ENCODE data around the gene RASL10B. TPM values are rescaled to one million over a fixed set of nuclear protein-coding genes. Genes with fewer than 3 reads are reported as not detected.

The RASL10B gene
- total RNA-seq, 1 donor from 2014 or later: 16.2 TPM

GRCh38 chr17:35729405-35729833 is 2.0 kb upstream of the RASL10B start:
- no peak overlapping the region for H3K4me3 Mint-ChIP-seq (ENCODE audit: unreplicated experiment)
- H3K27ac Mint-ChIP-seq (ENCODE audit: unreplicated experiment): no peak overlapping the region
- TF ChIP-seq CTCF (IDR thresholded peaks at IDR 0.05): no peak
- H3K27me3 Mint-ChIP-seq (ENCODE audit: unreplicated experiment): no peaks in the 10 kb centered on the region
- H3K9me3 Mint-ChIP-seq (ENCODE audit: unreplicated experiment): no peaks in the 10 kb centered on the region
- peaks cover 61% of the 10 kb centered on the region for H3K4me1 Mint-ChIP-seq (ENCODE audit: unreplicated experiment)
- peaks cover 8% of the 10 kb centered on the region for H3K36me3 Mint-ChIP-seq (ENCODE audit: unreplicated experiment)
- DNase-seq (ENCODE audit: extremely low spot score, unreplicated experiment): no peak

DNA sequence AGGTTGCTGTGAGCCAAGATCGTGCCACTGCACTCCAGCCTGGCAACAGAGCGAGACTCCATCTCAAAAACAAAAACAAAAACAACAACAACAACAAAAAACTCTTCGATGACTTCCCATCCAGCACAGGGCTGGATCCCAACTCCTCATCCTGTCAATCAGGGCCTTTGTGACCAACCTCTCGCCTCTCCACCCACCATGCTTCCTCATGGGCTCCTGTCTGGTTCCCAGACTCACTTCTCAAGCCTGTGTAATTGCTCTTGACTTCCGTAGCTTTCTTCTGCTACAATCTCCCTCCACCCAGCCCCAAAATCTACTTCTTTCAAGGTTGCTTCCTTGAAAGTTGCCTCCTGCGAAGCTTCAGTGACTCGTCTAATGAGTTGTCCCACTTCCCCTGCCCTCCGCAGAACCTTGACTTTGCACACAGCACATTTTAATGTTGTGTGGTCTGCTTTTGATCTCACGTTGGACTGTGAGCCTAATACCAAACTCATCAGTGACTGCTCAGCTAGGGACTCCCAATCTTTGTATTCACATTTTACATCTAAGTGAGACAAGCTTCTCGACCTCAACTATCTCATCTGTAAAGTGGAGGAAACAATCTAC is 936 bp upstream of the RASL10B start:
- Mint-ChIP-seq H3K4me1 (ENCODE audit: unreplicated experiment) (peaks cover 52% of the 10 kb centered on the region), H3K9me3 (ENCODE audit: unreplicated experiment) (no peaks in the 10 kb centered on the region), H3K27me3 (ENCODE audit: unreplicated experiment) (no peaks in the 10 kb centered on the region), H3K4me3 (ENCODE audit: unreplicated experiment) (peak overlapping the region; percentile 66), H3K36me3 (ENCODE audit: unreplicated experiment) (peaks cover 4% of the 10 kb centered on the region), H3K27ac (ENCODE audit: unreplicated experiment) (no peak overlapping the region)
- no peak for TF ChIP-seq CTCF (IDR thresholded peaks at IDR 0.05)
- DNase-seq (ENCODE audit: extremely low spot score, unreplicated experiment): no peak

DNA sequence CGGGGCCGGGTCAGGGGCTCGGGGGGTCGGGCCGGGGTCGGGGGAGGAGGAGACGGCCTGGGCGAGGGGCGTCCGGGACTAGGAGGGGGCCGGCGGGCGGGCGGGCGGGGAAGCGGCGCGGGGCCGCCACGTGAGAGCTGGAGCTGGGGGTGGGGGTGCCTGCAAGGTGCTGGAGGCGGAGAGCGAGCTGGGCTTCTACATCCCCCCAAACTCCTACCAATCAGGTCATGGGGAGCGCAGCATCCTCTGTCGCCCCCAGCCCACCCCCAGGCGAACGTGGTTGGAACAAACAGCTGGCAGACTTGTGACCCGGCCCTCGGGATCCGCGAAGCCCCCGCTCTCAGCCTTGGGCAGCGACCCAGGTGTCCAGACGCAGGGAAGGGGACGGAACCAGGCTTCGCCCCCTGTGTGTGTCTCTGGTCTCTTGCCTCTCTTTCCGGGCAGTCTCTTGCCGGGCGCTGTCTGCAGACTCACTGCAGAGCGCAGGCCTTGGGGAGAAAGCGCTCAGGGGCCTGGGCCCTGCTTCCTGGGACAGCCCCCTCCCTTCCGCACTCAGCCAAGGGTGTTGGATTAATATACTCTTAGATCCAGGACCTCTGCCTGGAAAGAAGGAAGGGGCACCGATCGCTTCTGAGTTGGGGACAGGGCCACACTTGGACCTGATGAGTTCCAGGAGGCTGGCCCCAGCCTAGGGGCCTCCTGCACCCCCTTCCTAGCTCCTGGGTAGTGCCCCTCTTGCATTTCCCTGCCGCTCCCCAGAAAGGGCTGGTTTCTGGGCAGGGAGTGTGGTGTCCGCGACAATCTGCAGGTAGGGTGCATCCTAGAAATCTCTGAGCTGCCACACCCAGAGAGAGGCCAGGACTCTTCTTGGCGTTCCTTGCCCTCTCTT is 722 bp downstream of the RASL10B start:
- peak; percentile 80 for DNase-seq (ENCODE audit: extremely low spot score, unreplicated experiment)
- Mint-ChIP-seq H3K4me3 (ENCODE audit: unreplicated experiment) (peak overlapping the region; percentile 81), H3K4me1 (ENCODE audit: unreplicated experiment) (peaks cover 36% of the 10 kb centered on the region), H3K9me3 (ENCODE audit: unreplicated experiment) (no peaks in the 10 kb centered on the region), H3K27ac (ENCODE audit: unreplicated experiment) (no peak overlapping the region), H3K27me3 (ENCODE audit: unreplicated experiment) (no peaks in the 10 kb centered on the region), H3K36me3 (ENCODE audit: unreplicated experiment) (peaks cover 4% of the 10 kb centered on the region)
- TF ChIP-seq CTCF (IDR thresholded peaks at IDR 0.05): no peak

GRCh38 chr17:35732806-35733136 is 1.3 kb downstream of the RASL10B start:
- no peak for TF ChIP-seq CTCF (IDR thresholded peaks at IDR 0.05)
- no peaks in the 10 kb centered on the region for H3K9me3 Mint-ChIP-seq (ENCODE audit: unreplicated experiment)

DNA sequence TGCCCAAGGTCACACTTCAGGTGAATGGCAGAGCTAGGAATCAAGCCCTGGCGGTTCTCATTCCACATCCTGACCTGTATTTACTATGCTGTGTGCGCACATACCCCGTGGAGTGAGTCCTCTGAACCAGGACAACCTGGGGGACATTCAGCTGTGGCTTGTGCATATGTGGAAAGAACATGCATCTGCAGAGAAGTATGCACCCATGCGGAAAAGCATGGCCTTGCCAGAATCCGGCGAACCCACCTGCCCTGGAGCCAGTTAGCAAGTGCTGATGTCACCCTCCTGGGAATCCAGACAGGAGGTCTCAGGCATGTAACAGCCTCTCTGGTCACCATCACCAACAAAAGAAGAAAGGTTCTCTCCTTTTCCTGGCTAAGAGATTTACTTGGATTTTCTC is 1.9 kb downstream of the RASL10B start:
- Mint-ChIP-seq H3K4me1 (ENCODE audit: unreplicated experiment) (peaks cover 24% of the 10 kb centered on the region), H3K4me3 (ENCODE audit: unreplicated experiment) (peak overlapping the region; percentile 81), H3K9me3 (ENCODE audit: unreplicated experiment) (no peaks in the 10 kb centered on the region), H3K27me3 (ENCODE audit: unreplicated experiment) (no peaks in the 10 kb centered on the region), H3K27ac (ENCODE audit: unreplicated experiment) (no peak overlapping the region), H3K36me3 (ENCODE audit: unreplicated experiment) (peaks cover 4% of the 10 kb centered on the region)
- peak; percentile 69 for DNase-seq (ENCODE audit: extremely low spot score, unreplicated experiment)
- TF ChIP-seq CTCF (IDR thresholded peaks at IDR 0.05): no peak

More at GRCh38 chr17:35732806-35733136, 1.3 kb downstream of the RASL10B start:
- no peak for DNase-seq (ENCODE audit: extremely low spot score, unreplicated experiment)
- Mint-ChIP-seq H3K27me3 (ENCODE audit: unreplicated experiment) (no peaks in the 10 kb centered on the region), H3K4me1 (ENCODE audit: unreplicated experiment) (peaks cover 30% of the 10 kb centered on the region), H3K36me3 (ENCODE audit: unreplicated experiment) (peaks cover 4% of the 10 kb centered on the region), H3K27ac (ENCODE audit: unreplicated experiment) (no peak overlapping the region), H3K4me3 (ENCODE audit: unreplicated experiment) (peak overlapping the region; percentile 81)

Measured in osteocyte (in vitro differentiated cells).